ENCODE data around the gene SPIRE1.
"Not testable (repeated sequence)": the region's sequence is repeated elsewhere in the genome, so short reads cannot be mapped to it uniquely, and the experiment has no call there.

SPIRE1 gene

GRCh38 chr18:12423393-12423792, 234.5 kb downstream of the SPIRE1 start:
- DNase-seq (ENCODE audit: extremely low read depth in 1 of 2, low read depth in 1 of 2): no peak

- DNase-seq (ENCODE audit: extremely low read depth in 1 of 2, low read depth in 1 of 2): no peak
These were observed 235.0 kb downstream of the SPIRE1 start for GRCh38 chr18:12422936-12423335.

GRCh38 chr18:12421732-12422131, 236.2 kb downstream of the SPIRE1 start:
- DNase-seq (ENCODE audit: extremely low read depth in 1 of 2, low read depth in 1 of 2): no peak

- DNase-seq (ENCODE audit: extremely low read depth in 1 of 2, low read depth in 1 of 2): no peak
These were observed 237.0 kb downstream of the SPIRE1 start for GRCh38 chr18:12420821-12421421.

- DNase-seq (ENCODE audit: extremely low read depth in 1 of 2, low read depth in 1 of 2): no peak
These were observed 240.2 kb downstream of the SPIRE1 start for GRCh38 chr18:12417687-12418086.

- DNase-seq (ENCODE audit: extremely low read depth in 1 of 2, low read depth in 1 of 2): no peak
These were observed 241.7 kb downstream of the SPIRE1 start for GRCh38 chr18:12416098-12416729.

- no peak for DNase-seq (ENCODE audit: extremely low read depth in 1 of 2, low read depth in 1 of 2)
These were observed 246.5 kb downstream of the SPIRE1 start for GRCh38 chr18:12411456-12411855.

GRCh38 chr18:12410747-12411146, 247.2 kb downstream of the SPIRE1 start:
- not testable (repeated sequence) for DNase-seq (ENCODE audit: extremely low read depth in 1 of 2, low read depth in 1 of 2)

GRCh38 chr18:12410081-12410481, 247.8 kb downstream of the SPIRE1 start:
- no peak for DNase-seq (ENCODE audit: extremely low read depth in 1 of 2, low read depth in 1 of 2)

- DNase-seq (ENCODE audit: extremely low read depth in 1 of 2, low read depth in 1 of 2): no peak
These were observed 248.4 kb downstream of the SPIRE1 start for GRCh38 chr18:12409469-12409868.

- DNase-seq (ENCODE audit: extremely low read depth in 1 of 2, low read depth in 1 of 2): no peak
These were observed 249.5 kb downstream of the SPIRE1 start for GRCh38 chr18:12408247-12408869.

- DNase-seq (ENCODE audit: extremely low read depth in 1 of 2, low read depth in 1 of 2): no peak
These were observed 251.4 kb downstream of the SPIRE1 start for GRCh38 chr18:12406371-12407111.

GRCh38 chr18:12405066-12405465, 252.8 kb downstream of the SPIRE1 start:
- DNase-seq (ENCODE audit: extremely low read depth in 1 of 2, low read depth in 1 of 2): no peak

GRCh38 chr18:12403601-12404506, 254.1 kb downstream of the SPIRE1 start:
- DNase-seq (ENCODE audit: extremely low read depth in 1 of 2, low read depth in 1 of 2): no peak

- no peak for DNase-seq (ENCODE audit: extremely low read depth in 1 of 2, low read depth in 1 of 2)
These were observed 256.0 kb downstream of the SPIRE1 start for GRCh38 chr18:12401881-12402280.

GRCh38 chr18:12399231-12399630, 258.7 kb downstream of the SPIRE1 start:
- no peak for DNase-seq (ENCODE audit: extremely low read depth in 1 of 2, low read depth in 1 of 2)

GRCh38 chr18:12398625-12399024, 259.3 kb downstream of the SPIRE1 start:
- DNase-seq (ENCODE audit: extremely low read depth in 1 of 2, low read depth in 1 of 2): no peak

GRCh38 chr18:12397793-12398192, 260.1 kb downstream of the SPIRE1 start:
- no peak for DNase-seq (ENCODE audit: extremely low read depth in 1 of 2, low read depth in 1 of 2)

GRCh38 chr18:12397254-12397653, 260.7 kb downstream of the SPIRE1 start:
- DNase-seq (ENCODE audit: extremely low read depth in 1 of 2, low read depth in 1 of 2): no peak

Data from activated CD8-positive, alpha-beta memory T cell treated with anti-CD3 and anti-CD28 coated beads for 1 hour (primary cell).